RWPE2 (cell line): ENCODE results near the gene MDGA2.
"Not testable (repeated sequence)": the region's sequence is repeated elsewhere in the genome, so short reads cannot be mapped to it uniquely, and the experiment has no call there.

Experiments
- ATAC-seq: fragments of 200-7000 bp; cut with Tn5 transposase; 3 replicates; pipeline ENCODE4 v1.9.1; 2021; ENCODE audit warnings: low read depth
- DNase-seq: peaks from one replicate; pipeline ENCODE4 v3.0.0-alpha.2; 2020; ENCODE audit warnings: low spot score
- H3K27ac ChIP-seq: fragments of 450-650 bp; 2 replicates; pipeline ENCODE4 v1.5.1; 2017; ENCODE audit warnings: mild to moderate bottlenecking; ENCODE audit not compliant: poor library complexity, severe bottlenecking
- H3K27me3 ChIP-seq: fragments of 250-450 bp; sonication (Bioruptor Pico); 2 replicates; pipeline ENCODE4 v1.5.1; 2021; ENCODE audit warnings: mild to moderate bottlenecking, moderate library complexity; ENCODE audit not compliant: insufficient read depth, poor library complexity, severe bottlenecking
- H3K36me3 ChIP-seq: fragments of 250-450 bp; sonication (Bioruptor Pico); 2 replicates; pipeline ENCODE4 v1.5.1; 2020; ENCODE audit warnings: low read depth, mild to moderate bottlenecking, moderate library complexity
- H3K4me1 ChIP-seq: fragments of 250-450 bp; sonication (Bioruptor Pico); 2 replicates; pipeline ENCODE4 v1.5.1; 2021; ENCODE audit warnings: mild to moderate bottlenecking, moderate library complexity; ENCODE audit not compliant: insufficient read depth, poor library complexity, severe bottlenecking
- H3K4me3 ChIP-seq: fragments of 250-450 bp; sonication (Bioruptor Pico); 2 replicates; pipeline ENCODE4 v1.5.1; 2021; ENCODE audit warnings: mild to moderate bottlenecking, moderate library complexity; ENCODE audit not compliant: severe bottlenecking
- H3K9me3 ChIP-seq: fragments of 250-450 bp; sonication (Bioruptor Pico); 2 replicates; pipeline ENCODE4 v1.5.1; 2021; ENCODE audit warnings: mild to moderate bottlenecking, moderate library complexity; ENCODE audit not compliant: severe bottlenecking
- CTCF ChIP-seq: fragments of 450-650 bp; IDR thresholded peaks from one replicate; pipeline ENCODE4 v1.5.1; 2017; ENCODE audit warnings: mild to moderate bottlenecking, moderate library complexity; ENCODE audit not compliant: poor library complexity, severe bottlenecking

Gene MDGA2

GRCh38 chr14:47179906-47180305 lies 495.5 kb downstream of the MDGA2 start:
- Histone ChIP-seq H3K4me3 (no peak overlapping the region), H3K27me3 (peaks cover 12% of the 10 kb centered on the region), H3K9me3 (no peaks in the 10 kb centered on the region), H3K27ac (no peak overlapping the region), H3K36me3 (no peaks in the 10 kb centered on the region), H3K4me1 (no peaks in the 10 kb centered on the region)
- no peak for DNase-seq
- no peak for ATAC-seq
- TF ChIP-seq CTCF, result no peak

GRCh38 chr14:47171896-47172295 lies 503.5 kb downstream of the MDGA2 start:
- H3K27ac ChIP-seq, H3K36me3 ChIP-seq, H3K4me1 ChIP-seq, H3K4me3 ChIP-seq, DNase-seq, H3K9me3 ChIP-seq, ATAC-seq: not testable (repeated sequence)
- peaks cover 23% of the 10 kb centered on the region for H3K27me3 ChIP-seq

- H3K27ac ChIP-seq, result no peak overlapping the region
- peaks cover 28% of the 10 kb centered on the region for H3K27me3 ChIP-seq
- no peak for TF ChIP-seq CTCF
- H3K4me1 ChIP-seq, result no peaks in the 10 kb centered on the region
- H3K4me3 ChIP-seq, result no peak overlapping the region
- no peaks in the 10 kb centered on the region for H3K36me3 ChIP-seq
- ATAC-seq (no peak), DNase-seq (no peak)
- no peaks in the 10 kb centered on the region for H3K9me3 ChIP-seq
Measured at GRCh38 chr14:47167402-47167801, 508.0 kb downstream of the MDGA2 start.

- Histone ChIP-seq H3K27ac (no peak overlapping the region), H3K4me3 (no peak overlapping the region), H3K36me3 (no peaks in the 10 kb centered on the region), H3K9me3 (no peaks in the 10 kb centered on the region), H3K27me3 (peaks cover 11% of the 10 kb centered on the region), H3K4me1 (no peaks in the 10 kb centered on the region)
- no peak for TF ChIP-seq CTCF
- no peak for ATAC-seq
- peak; percentile 63 for DNase-seq
Measured at GRCh38 chr14:47155395-47155794, 520.0 kb downstream of the MDGA2 start.

GRCh38 chr14:47154276-47154797 lies 521.1 kb downstream of the MDGA2 start:
- peaks cover 6% of the 10 kb centered on the region for H3K27me3 ChIP-seq
- H3K36me3 ChIP-seq, result no peaks in the 10 kb centered on the region
- no peak for TF ChIP-seq CTCF
- H3K4me3 ChIP-seq, result no peak overlapping the region
- H3K4me1 ChIP-seq, result no peaks in the 10 kb centered on the region
- no peak overlapping the region for H3K27ac ChIP-seq
- ATAC-seq, result no peak
- no peaks in the 10 kb centered on the region for H3K9me3 ChIP-seq
- no peak for DNase-seq
